ENCODE results near the gene WDSUB1.

The WDSUB1 gene

GRCh38 chr2:159224061-159224813 lies 62.3 kb downstream of the WDSUB1 start:
- DNase-seq (ENCODE audit: low spot score), result no peak

GRCh38 chr2:159219394-159219998 lies 67.0 kb downstream of the WDSUB1 start:
- DNase-seq (ENCODE audit: low spot score), result no peak

- no peak for DNase-seq (ENCODE audit: low spot score)
Measured at GRCh38 chr2:159218389-159218788, 68.1 kb downstream of the WDSUB1 start.

GRCh38 chr2:159217676-159218075 lies 68.8 kb downstream of the WDSUB1 start:
- DNase-seq (ENCODE audit: low spot score), result no peak

- DNase-seq (ENCODE audit: low spot score), result no peak
Measured at GRCh38 chr2:159215116-159215515, 71.4 kb downstream of the WDSUB1 start.

GRCh38 chr2:159214325-159214865 lies 72.1 kb downstream of the WDSUB1 start:
- DNase-seq (ENCODE audit: low spot score), result no peak

- no peak for DNase-seq (ENCODE audit: low spot score)
Measured at GRCh38 chr2:159213296-159213695, 73.2 kb downstream of the WDSUB1 start.

GRCh38 chr2:159211447-159212396 lies 74.8 kb downstream of the WDSUB1 start:
- no peak for DNase-seq (ENCODE audit: low spot score)

GRCh38 chr2:159209341-159210306 lies 76.9 kb downstream of the WDSUB1 start:
- DNase-seq (ENCODE audit: low spot score), result no peak

GRCh38 chr2:159208438-159208837 lies 78.1 kb downstream of the WDSUB1 start:
- no peak for DNase-seq (ENCODE audit: low spot score)

GRCh38 chr2:159206736-159207380 lies 79.6 kb downstream of the WDSUB1 start:
- DNase-seq (ENCODE audit: low spot score), result no peak

GRCh38 chr2:159204381-159205144 lies 81.9 kb downstream of the WDSUB1 start:
- no peak for DNase-seq (ENCODE audit: low spot score)

GRCh38 chr2:159202568-159203071 lies 83.9 kb downstream of the WDSUB1 start:
- DNase-seq (ENCODE audit: low spot score), result no peak

GRCh38 chr2:159201360-159202063 lies 85.0 kb downstream of the WDSUB1 start:
- no peak for DNase-seq (ENCODE audit: low spot score)

- DNase-seq (ENCODE audit: low spot score), result no peak
Measured at GRCh38 chr2:159200498-159200897, 86.0 kb downstream of the WDSUB1 start.

- no peak for DNase-seq (ENCODE audit: low spot score)
Measured at GRCh38 chr2:159199761-159200465, 86.6 kb downstream of the WDSUB1 start.

- no peak for DNase-seq (ENCODE audit: low spot score)
Measured at GRCh38 chr2:159199236-159199635, 87.3 kb downstream of the WDSUB1 start.

GRCh38 chr2:159196393-159196925 lies 90.0 kb downstream of the WDSUB1 start:
- no peak for DNase-seq (ENCODE audit: low spot score)
